NB4 (cell line): ENCODE measurements around the gene ILF3.
A peak's percentile ranks its signal among the peaks of the same experiment; 100 is the strongest.

Experiments
- DNase-seq: peaks from one replicate; pipeline ENCODE4 v3.0.0; 2010; ENCODE audit warnings: low read depth
- H3K4me3 ChIP-seq: one replicate; pipeline ENCODE4 v1.5.1; 2011; ENCODE audit warnings: mild to moderate bottlenecking, low read depth, low read length, moderate library complexity
- CTCF ChIP-seq: IDR thresholded peaks from one replicate; pipeline ENCODE4 v1.5.1; 2012; ENCODE audit warnings: low read depth, low read length
- MAX ChIP-seq: IDR thresholded peaks from 2 replicates; pipeline ENCODE4 v1.6.1; 2011; ENCODE audit warnings: low read depth, low read length
- MYC ChIP-seq: IDR thresholded peaks from 2 replicates; pipeline ENCODE4 v1.6.1; 2011; ENCODE audit warnings: low read depth, low read length
- POLR2A ChIP-seq: IDR thresholded peaks from 2 replicates; pipeline ENCODE4 v1.6.1; 2011; ENCODE audit warnings: mild to moderate bottlenecking; ENCODE audit not compliant: insufficient read length; ENCODE audit errors: extremely low read depth

The ILF3 gene

GRCh38 chr19:10691883-10692282 is 37.7 kb downstream of the ILF3 start:
- peak; percentile 21 for TF ChIP-seq POLR2A
- no peak for TF ChIP-seq MYC
- DNase-seq: no peak
- no peak overlapping the region for H3K4me3 ChIP-seq

DNA sequence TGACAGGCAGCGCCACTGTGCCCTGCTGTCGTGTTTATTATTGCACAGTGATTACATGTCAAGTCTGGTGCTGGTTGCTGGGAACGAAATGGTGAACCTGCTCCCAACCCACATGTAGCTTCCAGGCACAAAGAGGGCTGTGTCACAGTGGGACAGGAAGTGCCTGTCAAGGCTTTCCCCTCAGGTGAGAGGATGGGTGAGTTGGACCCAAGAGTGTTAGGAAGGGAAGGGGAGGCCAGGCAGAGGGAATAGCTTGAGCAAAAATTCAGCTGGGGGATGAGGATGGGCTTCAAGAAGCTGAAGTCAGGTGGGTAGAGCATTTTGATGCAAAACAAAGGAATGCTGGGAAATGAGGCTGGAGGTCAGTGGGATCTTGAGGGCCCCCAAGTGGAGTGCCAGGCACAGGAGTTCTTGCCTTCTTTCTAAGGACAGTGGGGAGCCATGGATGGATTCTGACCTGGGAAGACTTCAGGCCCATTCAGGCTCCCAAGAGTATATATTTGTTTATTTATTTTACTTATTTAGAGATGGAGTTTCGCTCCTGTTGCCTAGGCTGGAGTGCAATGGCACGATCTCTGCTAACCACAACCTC is 38.6 kb downstream of the ILF3 start:
- TF ChIP-seq MYC (no peak), MAX (no peak), POLR2A (no peak), CTCF (peak; percentile 6)
- peak; percentile 50 for DNase-seq
- no peak overlapping the region for H3K4me3 ChIP-seq

DNA sequence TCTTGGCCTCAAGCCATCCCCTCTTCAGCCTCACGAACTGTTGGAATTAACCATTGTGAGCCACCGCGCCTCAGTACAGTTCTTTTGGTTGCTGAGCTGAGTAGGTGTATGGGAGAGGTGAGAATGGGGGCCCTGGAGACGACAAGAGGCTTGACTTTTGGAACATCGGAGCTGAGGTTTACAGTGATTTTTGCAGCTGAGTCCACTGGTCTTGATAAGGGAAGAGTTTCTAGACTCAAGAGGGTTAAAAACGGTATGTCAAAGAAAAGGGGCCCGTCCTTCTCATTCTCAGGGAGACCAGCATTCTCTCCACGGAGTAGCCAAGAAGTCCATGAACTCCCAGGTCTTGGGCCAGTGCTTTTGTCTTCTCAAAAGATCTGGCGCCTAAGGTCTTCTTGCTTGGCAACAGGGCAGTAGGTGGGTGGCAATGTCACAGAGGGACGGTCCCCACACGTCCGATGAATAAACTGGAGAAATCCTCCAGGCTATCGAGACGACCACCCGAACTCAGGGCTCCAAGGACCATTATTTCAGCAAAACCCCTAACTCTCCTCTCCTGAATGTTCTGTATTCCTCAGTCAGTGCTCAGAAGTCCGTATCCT is 40.7 kb downstream of the ILF3 start:
- DNase-seq: peak; percentile 59
- H3K4me3 ChIP-seq: peak overlapping the region; percentile 32
- TF ChIP-seq MAX (no peak), CTCF (no peak), POLR2A (no peak), MYC (no peak)

DNA sequence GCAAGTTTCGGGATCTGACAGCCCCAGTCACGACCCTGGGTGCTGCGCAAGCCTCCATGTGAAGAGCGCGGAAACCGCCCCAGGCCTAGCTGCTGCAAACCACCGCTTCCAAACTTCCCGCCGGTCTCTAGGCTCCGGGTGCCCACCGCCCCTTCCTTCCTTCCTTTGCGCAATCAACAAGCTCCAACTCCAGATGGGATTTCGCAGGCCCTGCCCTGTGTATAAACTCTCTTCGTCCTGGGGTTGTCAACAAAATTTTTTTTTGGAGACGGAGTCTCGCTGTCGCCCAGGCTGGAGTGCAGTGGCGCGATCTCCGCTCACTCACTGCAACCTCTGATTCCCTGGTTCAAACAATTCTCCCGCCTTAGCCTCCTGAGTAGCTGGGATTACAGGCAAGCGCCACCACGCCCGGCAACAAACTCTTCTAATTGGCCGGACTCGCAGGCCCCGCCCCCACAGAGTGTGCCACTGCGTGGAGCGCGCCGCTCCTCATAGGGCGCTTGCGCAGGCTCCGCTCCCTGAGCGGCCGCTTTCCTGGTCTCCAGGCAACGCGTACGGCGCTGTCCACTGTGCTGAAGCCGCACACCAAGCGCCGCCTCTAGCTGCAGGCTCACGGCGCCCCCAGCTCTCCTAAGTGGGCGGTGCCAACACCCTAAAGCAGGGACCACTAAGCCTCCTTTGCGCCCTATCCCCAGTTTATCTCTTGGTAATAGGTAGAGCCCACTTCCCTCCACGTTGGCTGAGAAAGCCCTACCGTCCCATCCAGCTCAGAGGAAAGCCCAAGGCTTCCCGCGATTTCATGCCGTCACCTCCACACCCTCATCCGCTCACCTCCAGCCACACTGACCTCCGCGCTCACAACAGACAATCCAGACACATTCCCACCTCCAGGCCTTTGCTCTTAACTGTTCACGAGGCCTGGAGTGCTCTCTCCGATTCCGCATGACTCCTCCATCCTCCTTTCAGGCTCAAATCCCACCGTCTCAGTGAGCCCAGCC is 41.6 kb downstream of the ILF3 start:
- peak overlapping the region; percentile 32 for H3K4me3 ChIP-seq
- TF ChIP-seq MAX (peak; percentile 92), CTCF (no peak)
- peak; percentile 100 for DNase-seq

GRCh38 chr19:10699650-10700335 is 45.6 kb downstream of the ILF3 start:
- peak; percentile 92 for DNase-seq
- no peak for TF ChIP-seq MYC
- TF ChIP-seq POLR2A: no peak
- peak; percentile 97 for TF ChIP-seq CTCF
- TF ChIP-seq MAX: no peak
- H3K4me3 ChIP-seq: no peak overlapping the region

DNA sequence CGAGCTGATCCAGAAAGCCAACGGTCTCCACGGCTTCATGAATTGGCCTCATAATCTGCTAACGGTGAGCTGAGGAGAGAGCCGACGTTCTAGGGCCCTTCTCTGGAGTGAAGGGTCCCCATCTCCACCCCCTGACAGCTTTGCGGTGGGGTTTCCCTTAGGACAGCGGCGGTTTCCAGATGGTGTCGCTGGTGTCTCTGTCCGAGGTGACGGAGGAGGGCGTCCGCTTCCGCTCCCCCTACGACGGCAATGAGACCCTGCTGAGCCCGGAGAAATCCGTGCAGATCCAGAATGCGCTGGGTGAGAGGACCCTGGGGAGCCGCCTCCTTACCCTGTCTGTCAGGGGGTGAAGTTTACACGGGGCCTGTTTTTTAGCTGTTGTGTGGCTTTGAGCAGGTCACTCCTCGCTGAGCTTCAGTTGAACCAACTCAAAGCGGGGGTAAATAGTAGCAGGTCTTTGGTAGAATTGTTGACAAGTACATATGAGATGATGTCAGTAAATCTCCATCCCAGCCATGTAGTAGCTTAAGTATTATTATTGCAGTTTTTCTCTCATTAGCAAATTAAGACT is 47.9 kb downstream of the ILF3 start:
- peak; percentile 92 for DNase-seq
- H3K4me3 ChIP-seq: peak overlapping the region; percentile 75
- peak; percentile 51; the same call in 1 of the 2 replicates for TF ChIP-seq MYC
- TF ChIP-seq CTCF: peak; percentile 59
- TF ChIP-seq POLR2A: no peak
- peak; percentile 56 for TF ChIP-seq MAX
